Measurements from ENCODE around the gene PDLIM1. TPM values are rescaled to one million over a fixed set of nuclear protein-coding genes. Genes with fewer than 3 reads are reported as not detected.
"Not testable (repeated sequence)": the region's sequence is repeated elsewhere in the genome, so short reads cannot be mapped to it uniquely, and the experiment has no call there.

Gene PDLIM1
- total and polyA plus RNA-seq, 8 donors = 41.7 to 289 (median 182) TPM

GRCh38 chr10:95229724-95230627, 60.8 kb downstream of the PDLIM1 start:
- Histone ChIP-seq H3K36me3 (peaks cover 7 to 33% (median 22%) of the 10 kb centered on the region in 4 donors), H3K4me1 (peaks cover 0 to 13% (median 4%) of the 10 kb centered on the region in 4 donors), H3K4me3 (peak overlapping the region; percentile 44 to 50 (median 47)), H3K9me3 (no peaks in the 10 kb centered on the region), H3K27me3 (no peaks in the 10 kb centered on the region), H3K27ac (peak overlapping the region in 1 of 5 donors; percentile 69)
- TF ChIP-seq POLR2A (IDR thresholded peaks at IDR 0.05) (no peak), CTCF (IDR thresholded peaks at IDR 0.05) (no peak), POLR2AphosphoS5 (IDR thresholded peaks at IDR 0.05) (no peak)
- no peak for DNase-seq
- WGBS, 5 donors = 45 to 66% (median 62%) methylated on average over 10 of the region's 10 CpGs
- intact Hi-C loops (cut with DNase I; ENCODE audit: low total_unique reads) = no loop called here

- DNase-seq; H3K27me3 ChIP-seq; H3K4me3 ChIP-seq; intact Hi-C loops (cut with DNase I; ENCODE audit: low total_unique reads); H3K9me3 ChIP-seq; H3K27ac ChIP-seq: not testable (repeated sequence)
- WGBS, 5 donors = 85 to 88% (median 86%) methylated on average over 10 to 14 of the region's 14 CpGs
- Histone ChIP-seq H3K4me1 (peaks cover 0 to 13% (median 4%) of the 10 kb centered on the region in 4 donors), H3K36me3 (peaks cover 0 to 25% (median 14%) of the 10 kb centered on the region in 4 donors)
Measured at GRCh38 chr10:95228934-95229723, 61.7 kb downstream of the PDLIM1 start.

GRCh38 chr10:95225136-95225535, 65.7 kb downstream of the PDLIM1 start:
- Histone ChIP-seq H3K27me3 (no peaks in the 10 kb centered on the region), H3K9me3 (no peaks in the 10 kb centered on the region), H3K4me3 (no peak overlapping the region), H3K4me1 (peaks cover 0 to 2% (median 0%) of the 10 kb centered on the region in 4 donors), H3K27ac (no peak overlapping the region), H3K36me3 (peaks cover 0 to 4% (median 0%) of the 10 kb centered on the region in 4 donors)
- WGBS, 5 donors = 31 to 88% (median 68%) methylated on average over 2 of the region's 2 CpGs
- intact Hi-C loops (cut with DNase I; ENCODE audit: low total_unique reads) = no loop called here
- TF ChIP-seq EP300 (IDR thresholded peaks at IDR 0.05) = no peak
- TF ChIP-seq CTCF (IDR thresholded peaks at IDR 0.05) = no peak
- no peak for TF ChIP-seq POLR2AphosphoS5 (IDR thresholded peaks at IDR 0.05)
- no peak for DNase-seq

- TF ChIP-seq POLR2AphosphoS5 (IDR thresholded peaks at IDR 0.05) (no peak), EP300 (IDR thresholded peaks at IDR 0.05) (no peak), CTCF (IDR thresholded peaks at IDR 0.05) (no peak), POLR2A (IDR thresholded peaks at IDR 0.05) (no peak)
- Histone ChIP-seq H3K4me3 (no peak overlapping the region), H3K27me3 (no peaks in the 10 kb centered on the region), H3K4me1 (no peaks in the 10 kb centered on the region), H3K36me3 (peaks cover 0 to 2% (median 0%) of the 10 kb centered on the region in 4 donors), H3K27ac (no peak overlapping the region), H3K9me3 (no peaks in the 10 kb centered on the region)
- WGBS, 5 donors = 73 to 89% (median 82%) methylated on average over 5 of the region's 5 CpGs
- no peak for DNase-seq
- intact Hi-C loops (cut with DNase I; ENCODE audit: low total_unique reads) = no loop called here
Measured at GRCh38 chr10:95221124-95221523, 69.7 kb downstream of the PDLIM1 start.
